SK-N-SH (cell line): ENCODE data around the gene TAF11L3.

Experiments used
- CTCF ChIP-seq: fragments of 200-600 bp; sonication (generic); IDR thresholded peaks from 2 replicates; pipeline ENCODE4 v1.6.1; 2017; ENCODE audit warnings: antibody characterized with exemption, mild to moderate bottlenecking, moderate library complexity
- FOXJ3 ChIP-seq: sonication (generic); formaldehyde crosslinking; IDR thresholded peaks from 2 replicates; pipeline ENCODE4 v1.5.1; 2020; ENCODE audit warnings: mild to moderate bottlenecking, missing genetic modification reagents
- FOXM1 ChIP-seq: IDR thresholded peaks from 2 replicates; pipeline ENCODE4 v1.4.0; 2012; ENCODE audit warnings: low read depth, mild to moderate bottlenecking
- RCOR1 ChIP-seq: fragments of 150-350 bp; IDR thresholded peaks from 2 replicates; pipeline ENCODE4 v1.6.1; 2017; ENCODE audit warnings: antibody characterized with exemption, low read length
- TAF1 ChIP-seq: IDR thresholded peaks from 2 replicates; pipeline ENCODE4 v1.6.1; 2012; ENCODE audit warnings: low read depth, mild to moderate bottlenecking, low read length, moderate library complexity, borderline replicate concordance
- YY1 ChIP-seq: IDR thresholded peaks from 2 replicates; pipeline ENCODE4 v1.4.0; 2012; ENCODE audit warnings: low read depth, mild to moderate bottlenecking

GRCh38 chr5:17492770-17493169 is 25.4 kb upstream of the TAF11L3 start:
- TF ChIP-seq CTCF (no peak), FOXM1 (no peak), TAF1 (no peak), YY1 (no peak), FOXJ3 (no peak), RCOR1 (no peak)
